K562 (cell line): ENCODE data around the gene EHBP1. TPM values are rescaled to one million over a fixed set of nuclear protein-coding genes. Genes with fewer than 3 reads are reported as not detected.

Source experiments
- ATAC-seq: fragments of 200-7000 bp; cut with Tn5 transposase; 3 replicates; pipeline ENCODE4 v1.9.1; 2020; ENCODE audit warnings: moderate library complexity
- BruUV-seq: library from RNA; stranded (reverse); fragments of 400-500 nt; replicated peaks from 2 replicates; lab custom pipeline; 2021; lab: Mats Ljungman, UMichigan
- CTCF ChIA-PET: fragments of 300-600 bp; formaldehyde crosslinking; extraction: SDS; loops from one replicate; lab custom pipeline; 2021; ENCODE audit warnings: low intra/inter-chr PET ratio; lab: Yijun Ruan, JAX
- POLR2A ChIA-PET: fragments of 300-600, 350-650 bp; sonication (Branson Sonifier 250); formaldehyde crosslinking; extraction: SDS; loops from one replicate; lab custom pipeline; 2021; ENCODE audit warnings: antibody characterized with exemption, inconsistent platforms; lab: Yijun Ruan, JAX
- DNase-seq, 4 experiments: peaks; one replicate each; pipeline versions ENCODE4 v3.0.0 to v3.0.0-alpha.2; 2011 to 2018; ENCODE audit warnings: low spot score in 3 of 4, mixed read lengths in 3 of 4; ENCODE audit errors: extremely low read depth in 1 of 4
- FAIRE-seq: peaks from 2 replicates; lab custom pipeline; 2011; peaks lifted over from hg19 to GRCh38; lab: Jason Lieb, UNC
- H2AFZ ChIP-seq: 2 replicates; pipeline ENCODE4 v1.6.0; 2011; ENCODE audit warnings: low read depth, low read length, control low read depth, inconsistent platforms
- H3K27ac ChIP-seq: fragments of 200-600 bp; 3 replicates; pipeline ENCODE4 v1.8.0; 2011; ENCODE audit warnings: low read depth, mild to moderate bottlenecking, control low read depth, inconsistent platforms, low read length, moderate library complexity, mixed read lengths; ENCODE audit errors: extremely low read depth
- H3K27me3 ChIP-seq, 2 experiments: fragments of 300-600 bp in 1 of 2; 2 replicates in 1 of 2; 3 replicates in 1 of 2; pipeline versions ENCODE4 v1.6.0 to v1.8.0; 2011; ENCODE audit warnings: inconsistent platforms in 2 of 2, low read length in 2 of 2, mild to moderate bottlenecking in 1 of 2, mixed read lengths in 1 of 2, moderate library complexity in 1 of 2; ENCODE audit not compliant: control insufficient read depth in 2 of 2, insufficient read depth in 2 of 2
- H3K36me3 ChIP-seq: fragments of 300-600 bp; 3 replicates; pipeline ENCODE4 v1.8.0; 2011; ENCODE audit warnings: mild to moderate bottlenecking, low read length, inconsistent platforms; ENCODE audit not compliant: control insufficient read depth, insufficient read depth
- H3K4me1 ChIP-seq, 2 experiments: fragments of 200-600 bp in 1 of 2; replicated peaks in 1 of 2; 2 replicates in 1 of 2; 3 replicates in 1 of 2; pipeline versions ENCODE4 v1.5.1 to v1.8.0; 2011; ENCODE audit warnings: inconsistent platforms in 2 of 2, low read length in 2 of 2, mild to moderate bottlenecking in 1 of 2, mixed read lengths in 1 of 2, moderate library complexity in 1 of 2; ENCODE audit not compliant: control insufficient read depth in 2 of 2, insufficient read depth in 2 of 2
- H3K4me2 ChIP-seq: 2 replicates; pipeline ENCODE4 v1.6.1; 2011; ENCODE audit warnings: low read length, control low read depth, inconsistent platforms, mixed read lengths; ENCODE audit not compliant: insufficient read depth
- H3K4me3 ChIP-seq: fragments of 200-600 bp; sonication (generic), shearing (Covaris generic); 2 replicates; pipeline ENCODE4 v1.5.1; 2016; ENCODE audit warnings: control low read depth, inconsistent platforms
- H3K79me2 ChIP-seq: fragments of 200-600 bp; 3 replicates; pipeline ENCODE4 v1.8.0; 2011; ENCODE audit warnings: low read length, inconsistent platforms; ENCODE audit not compliant: control insufficient read depth, insufficient read depth
- H3K9ac ChIP-seq, 2 experiments: 2 replicates each; pipeline versions ENCODE4 v1.6.0 to v1.6.1; 2011; ENCODE audit warnings: low read depth in 2 of 2, low read length in 2 of 2, control low read depth in 1 of 2, inconsistent platforms in 1 of 2, mild to moderate bottlenecking in 1 of 2, mixed read lengths in 1 of 2; ENCODE audit not compliant: insufficient read depth in 1 of 2
- H3K9me1 ChIP-seq: one replicate; pipeline ENCODE4 v1.6.0; 2011; ENCODE audit warnings: inconsistent platforms, mild to moderate bottlenecking, low read length, moderate library complexity; ENCODE audit not compliant: control insufficient read depth, insufficient read depth
- H3K9me3 ChIP-seq: replicated peaks from 2 replicates; pipeline ENCODE4 v1.5.1; 2011; ENCODE audit warnings: low read depth, low read length, inconsistent platforms; ENCODE audit not compliant: control insufficient read depth, insufficient read depth
- H4K20me1 ChIP-seq: replicated peaks from 2 replicates; pipeline ENCODE4 v1.6.1; 2011; ENCODE audit warnings: low read length, inconsistent platforms, mixed read lengths; ENCODE audit not compliant: control insufficient read depth, insufficient read depth
- ARHGAP35 ChIP-seq: fragments of 450-650 bp; IDR thresholded peaks from 2 replicates; pipeline ENCODE4 v1.6.1; 2018; ENCODE audit not compliant: partially characterized antibody
- CCNT2 ChIP-seq: IDR thresholded peaks from 2 replicates; pipeline ENCODE4 v1.6.1; 2011; ENCODE audit warnings: borderline replicate concordance, low read depth, mild to moderate bottlenecking, moderate library complexity, mixed read lengths, low read length; ENCODE audit not compliant: insufficient read length; ENCODE audit errors: extremely low read depth
- CEBPG ChIP-seq, 3 experiments: fragments of 200-800 bp in 1 of 3; sonication (Bioruptor generic) in 1 of 3; sonication (generic) in 1 of 3; formaldehyde crosslinking in 1 of 3; IDR thresholded peaks in 2 of 3; conservative IDR thresholded peaks in 1 of 3; 2 replicates each; pipeline versions ENCODE4 v1.6.1 to v1.8.0; 2016 to 2022; ENCODE audit warnings: missing compliant biosample characterization in 2 of 3, missing genetic modification characterization in 2 of 3, mild to moderate bottlenecking in 1 of 3, missing genetic modification reagents in 1 of 3
- CTCF ChIP-seq, 3 experiments: IDR thresholded peaks in 2 of 3; conservative IDR thresholded peaks in 1 of 3; 2 replicates each; pipeline ENCODE4 v1.5.1; 2011 to 2012; ENCODE audit warnings: low read length in 3 of 3, mild to moderate bottlenecking in 3 of 3, control low read depth in 2 of 3, improper control_type of control experiment in 1 of 3, inconsistent platforms in 1 of 3, low read depth in 1 of 3, mixed read lengths in 1 of 3, moderate library complexity in 1 of 3; ENCODE audit not compliant: insufficient read depth in 2 of 3
- DEAF1 ChIP-seq: fragments of 450-650 bp; formaldehyde crosslinking; IDR thresholded peaks from 2 replicates; pipeline ENCODE4 v1.4.0; 2020; ENCODE audit warnings: mild to moderate bottlenecking, moderate library complexity
- HOXB6 ChIP-seq: fragments of 250-450 bp; sonication (Bioruptor Pico); IDR thresholded peaks from 2 replicates; pipeline ENCODE4 v1.5.1; 2022; ENCODE audit warnings: mild to moderate bottlenecking, borderline replicate concordance
- NKRF ChIP-seq: fragments of 450-650 bp; IDR thresholded peaks from 2 replicates; pipeline ENCODE4 v1.6.1; 2016; ENCODE audit warnings: borderline replicate concordance
- SMAD2 ChIP-seq: fragments of 150-350 bp; IDR thresholded peaks from 2 replicates; pipeline ENCODE4 v1.6.1; 2014; ENCODE audit warnings: low read depth, mild to moderate bottlenecking, low read length
- ZNF431 ChIP-seq: sonication (generic); formaldehyde crosslinking; IDR thresholded peaks from 2 replicates; pipeline ENCODE4 v1.8.0; 2022; ENCODE audit warnings: mild to moderate bottlenecking, missing genetic modification reagents
- whole genome bisulfite sequencing: fragments of 100-300 bp; shearing (Covaris generic); methylation state at CpG from one replicate; pipeline ENCODE4 v1.1.6; 2016; ENCODE audit warnings: low coverage, mixed read lengths; ENCODE audit not compliant: insufficient coverage; ENCODE audit errors: missing lambda C conversion rate; 5-methylcytosine and 5-hydroxymethylcytosine counted together
- in situ Hi-C: fragments of 300-500 bp; cut with MboI; formaldehyde crosslinking; loops from 4 replicates; pipeline ENCODE4 v1.15.0; 2018; ENCODE audit warnings: inconsistent platforms, mixed read lengths
- intact Hi-C: fragments of 100-400 bp; cut with micrococcal nuclease; formaldehyde crosslinking; loops from 2 replicates; pipeline ENCODE4 v1.14.2; 2022
- polyA plus RNA-seq, 8 experiments: library from polyadenylated mRNA; depleted of rRNA in 4 of 8; stranded (reverse) in 5 of 8; unstranded in 3 of 8; fragments of >200 nt; fragmentation: Nextera tagmentation in 2 of 8; fragmentation: Illumina TruSeq in 1 of 8; extraction: Ambion mirVana in 2 of 8; extraction: Trizol in 1 of 8; gene quantifications; 2 replicates each; pipeline versions ENCODE4 v1.2.1 to v1.2.3, GENCODE V29; 2011 to 2014; ENCODE audit warnings: inconsistent platforms in 1 of 8, missing spikeins in 1 of 8
- total RNA-seq, 7 experiments: library from RNA; depleted of rRNA in 6 of 7; stranded (reverse); fragments of >200 nt in 6 of 7; fragmentation: Illumina TruSeq in 2 of 7; extraction: Trizol in 2 of 7; gene quantifications; 2 replicates each; pipeline versions ENCODE4 v1.2.1 to v1.2.3, GENCODE V29; 2011 to 2021; ENCODE audit warnings: low replicate concordance in 1 of 7

Gene EHBP1
- total and polyA plus RNA-seq, 9 of the 15 experiments (the other 6 are each of a cell fraction or from before 2014, with no cell fraction given): 8.9 to 26.6 (median 19.3) TPM

GRCh38 chr2:62785810-62786597 lies 80.5 kb downstream of the EHBP1 start (continued):
- TF ChIP-seq CEBPG (CRISPR knock-in tag; IDR thresholded peaks at IDR 0.05) (no peak), CEBPG (tag; conservative IDR thresholded peaks at IDR 0.05 in 1 of 2, IDR thresholded peaks at IDR 0.05 in 1 of 2) (peak; percentile 63 to 72), ZNF431 (CRISPR knock-in tag) (no peak), SMAD2 (no peak), ARHGAP35 (no peak), HOXB6 (CRISPR knock-in tag) (no peak)

- in situ Hi-C loops: loop anchor here (10.0 kb wide), 1 partner anchor 397 kb away; no protein-coding TSS in a partner anchor
- H3K4me1 ChIP-seq: no peaks in the 10 kb centered on the region
- H2AFZ ChIP-seq: no peak overlapping the region
- CTCF ChIA-PET: interaction anchor here (0.8 to 0.9 kb wide), 2 partner anchors 401 to 700 kb away, joined by 4 to 5 read pairs; no protein-coding TSS in a partner anchor
- no peak overlapping the region for H3K9ac ChIP-seq
- 27% methylated on average over 2 of the region's 2 CpGs for WGBS
- no peaks in the 10 kb centered on the region for H3K36me3 ChIP-seq
- H3K4me3 ChIP-seq: no peak overlapping the region
- FAIRE-seq (peak; percentile 11), DNase-seq (peak in 2 of 4 experiments; percentile 14 to 24), ATAC-seq (peak; percentile 87)
- no peaks in the 10 kb centered on the region for H3K27me3 ChIP-seq
- H3K79me2 ChIP-seq: no peaks in the 10 kb centered on the region
- H4K20me1 ChIP-seq: no peaks in the 10 kb centered on the region
- no peak overlapping the region for H3K27ac ChIP-seq
- POLR2A ChIA-PET: interaction anchor here (0.7 kb wide), 1 partner anchor 199 kb away, joined by 3 read pairs; no protein-coding TSS in a partner anchor
- H3K9me1 ChIP-seq: no peaks in the 10 kb centered on the region
- H3K9me3 ChIP-seq: no peaks in the 10 kb centered on the region
- no TSS peak for BruUV-seq
- H3K4me2 ChIP-seq: no peak overlapping the region
- intact Hi-C loops: loop anchor here (1.0 to 10.0 kb wide), 5 partner anchors 147 to 700 kb away; no protein-coding TSS in a partner anchor
- no peak for TF ChIP-seq NKRF
- TF ChIP-seq CTCF (IDR thresholded peaks at IDR 0.05 in 2 of 3, conservative IDR thresholded peaks at IDR 0.05 in 1 of 3; ENCODE audit: insufficient read depth in 2 of 3, low read depth in 1 of 3, low read length in 3 of 3): peak in 2 of 3 experiments; percentile 41 to 64; a peak in 4 of 6 replicates
- TF ChIP-seq CCNT2: no peak
- TF ChIP-seq DEAF1 (CRISPR knock-in tag): peak; percentile 51; the same call in 1 of the 2 replicates
These were observed 81.9 kb downstream of the EHBP1 start for GRCh38 chr2:62787386-62787785.
